Activated CD8-positive, alpha-beta T cell treated with anti-CD3 and anti-CD28 coated beads for 36 hours (primary cell): ENCODE results near the gene FBXO15. TPM values are rescaled to one million over a fixed set of nuclear protein-coding genes. Genes with fewer than 3 reads are reported as not detected.

Experiments
- ATAC-seq: fragments of 200-7000 bp; cut with Tn5 transposase; one replicate; pipeline ENCODE4 v1.10.0; 2021; ENCODE audit warnings: mild to moderate bottlenecking, moderate library complexity
- CTCF ChIA-PET: fragments of 350-600 bp; sonication (Branson Sonifier 250); formaldehyde crosslinking; loops from one replicate; lab custom pipeline; 2021; ENCODE audit warnings: antibody characterized with exemption; lab: Charles Lee
- POLR2A ChIA-PET: fragments of 350-600 bp; sonication (Branson Sonifier 250); formaldehyde crosslinking; loops from one replicate; lab custom pipeline; 2021; ENCODE audit warnings: antibody characterized with exemption; lab: Charles Lee
- DNase-seq: peaks from one replicate; pipeline ENCODE4 v3.0.0-alpha.2; 2020
- H3K27ac Mint-ChIP-seq: one replicate; pipeline ENCODE4 v1.8.0; 2021; ENCODE audit warnings: mild to moderate bottlenecking, mixed read lengths
- H3K27me3 Mint-ChIP-seq: one replicate; pipeline ENCODE4 v1.8.0; 2021; ENCODE audit warnings: mixed read lengths
- H3K36me3 Mint-ChIP-seq: one replicate; pipeline ENCODE4 v1.8.0; 2021; ENCODE audit warnings: low read depth, mixed read lengths
- H3K4me1 Mint-ChIP-seq: one replicate; pipeline ENCODE4 v1.8.0; 2021; ENCODE audit warnings: low read depth, mixed read lengths
- H3K4me3 Mint-ChIP-seq: one replicate; pipeline ENCODE4 v1.8.0; 2021; ENCODE audit warnings: mild to moderate bottlenecking, moderate library complexity, mixed read lengths
- H3K9me3 Mint-ChIP-seq: one replicate; pipeline ENCODE4 v1.8.0; 2021; ENCODE audit warnings: mixed read lengths
- intact Hi-C: fragments of 100-400 bp; cut with micrococcal nuclease; formaldehyde crosslinking; loops from one replicate; pipeline ENCODE4 v1.10.0; 2022
- total RNA-seq, 2 experiments: library from RNA; stranded (reverse); gene quantifications; one replicate each; pipeline ENCODE4 v1.2.3, GENCODE V29; 2021
- TF ChIP-seq, protein P1 (sequence below): fragments of 200-600 bp; IDR thresholded peaks from one replicate; pipeline ENCODE4 v1.8.0; 2022; ENCODE audit warnings: antibody characterized with exemption, mild to moderate bottlenecking

Gene FBXO15
- total RNA-seq, 2 experiments from 2014 or later, result 2.1 TPM

DNA sequence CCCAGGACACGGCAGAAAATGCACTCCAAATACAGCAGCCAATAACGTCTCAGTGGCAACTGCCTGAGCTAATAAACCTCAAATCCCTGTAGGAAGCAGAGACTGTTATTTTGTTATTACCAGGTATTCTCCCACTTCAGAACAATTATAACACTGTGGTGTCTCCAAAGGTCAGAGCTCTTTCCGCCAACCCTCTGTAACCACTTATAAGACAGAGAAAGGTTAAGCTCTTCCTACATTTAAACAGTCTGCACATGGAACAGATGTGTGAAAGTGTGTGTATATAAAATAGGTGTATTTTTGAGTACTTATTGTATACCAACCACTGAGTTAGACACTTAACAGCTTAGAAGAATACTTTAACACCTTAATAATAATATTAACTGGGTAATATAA is 64.1 kb downstream of the FBXO15 start:
- Mint-ChIP-seq H3K4me3 (peak overlapping the region; percentile 65), H3K36me3 (peaks cover 1% of the 10 kb centered on the region), H3K4me1 (peaks cover 20% of the 10 kb centered on the region), H3K9me3 (peaks cover 1% of the 10 kb centered on the region), H3K27ac (peak overlapping the region; percentile 98), H3K27me3 (no peaks in the 10 kb centered on the region)
- POLR2A ChIA-PET, result interaction anchor here (0.6 to 2.6 kb wide), 7 partner anchors 10 to 252 kb away, joined by 3 to 24 read pairs (median 6); no protein-coding TSS in a partner anchor
- CTCF ChIA-PET, result interaction anchor here (0.8 to 2.9 kb wide), 15 partner anchors 8 to 73 kb away, joined by 3 to 35 read pairs (median 13); no protein-coding TSS in a partner anchor
- TF ChIP-seq, protein P1, sequence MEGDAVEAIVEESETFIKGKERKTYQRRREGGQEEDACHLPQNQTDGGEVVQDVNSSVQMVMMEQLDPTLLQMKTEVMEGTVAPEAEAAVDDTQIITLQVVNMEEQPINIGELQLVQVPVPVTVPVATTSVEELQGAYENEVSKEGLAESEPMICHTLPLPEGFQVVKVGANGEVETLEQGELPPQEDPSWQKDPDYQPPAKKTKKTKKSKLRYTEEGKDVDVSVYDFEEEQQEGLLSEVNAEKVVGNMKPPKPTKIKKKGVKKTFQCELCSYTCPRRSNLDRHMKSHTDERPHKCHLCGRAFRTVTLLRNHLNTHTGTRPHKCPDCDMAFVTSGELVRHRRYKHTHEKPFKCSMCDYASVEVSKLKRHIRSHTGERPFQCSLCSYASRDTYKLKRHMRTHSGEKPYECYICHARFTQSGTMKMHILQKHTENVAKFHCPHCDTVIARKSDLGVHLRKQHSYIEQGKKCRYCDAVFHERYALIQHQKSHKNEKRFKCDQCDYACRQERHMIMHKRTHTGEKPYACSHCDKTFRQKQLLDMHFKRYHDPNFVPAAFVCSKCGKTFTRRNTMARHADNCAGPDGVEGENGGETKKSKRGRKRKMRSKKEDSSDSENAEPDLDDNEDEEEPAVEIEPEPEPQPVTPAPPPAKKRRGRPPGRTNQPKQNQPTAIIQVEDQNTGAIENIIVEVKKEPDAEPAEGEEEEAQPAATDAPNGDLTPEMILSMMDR, result no peak
- intact Hi-C loops, result loop anchor here (5.0 kb wide), 1 partner anchor 34 kb away; no protein-coding TSS in a partner anchor
- peak; percentile 45 for ATAC-seq
- no peak for DNase-seq

DNA sequence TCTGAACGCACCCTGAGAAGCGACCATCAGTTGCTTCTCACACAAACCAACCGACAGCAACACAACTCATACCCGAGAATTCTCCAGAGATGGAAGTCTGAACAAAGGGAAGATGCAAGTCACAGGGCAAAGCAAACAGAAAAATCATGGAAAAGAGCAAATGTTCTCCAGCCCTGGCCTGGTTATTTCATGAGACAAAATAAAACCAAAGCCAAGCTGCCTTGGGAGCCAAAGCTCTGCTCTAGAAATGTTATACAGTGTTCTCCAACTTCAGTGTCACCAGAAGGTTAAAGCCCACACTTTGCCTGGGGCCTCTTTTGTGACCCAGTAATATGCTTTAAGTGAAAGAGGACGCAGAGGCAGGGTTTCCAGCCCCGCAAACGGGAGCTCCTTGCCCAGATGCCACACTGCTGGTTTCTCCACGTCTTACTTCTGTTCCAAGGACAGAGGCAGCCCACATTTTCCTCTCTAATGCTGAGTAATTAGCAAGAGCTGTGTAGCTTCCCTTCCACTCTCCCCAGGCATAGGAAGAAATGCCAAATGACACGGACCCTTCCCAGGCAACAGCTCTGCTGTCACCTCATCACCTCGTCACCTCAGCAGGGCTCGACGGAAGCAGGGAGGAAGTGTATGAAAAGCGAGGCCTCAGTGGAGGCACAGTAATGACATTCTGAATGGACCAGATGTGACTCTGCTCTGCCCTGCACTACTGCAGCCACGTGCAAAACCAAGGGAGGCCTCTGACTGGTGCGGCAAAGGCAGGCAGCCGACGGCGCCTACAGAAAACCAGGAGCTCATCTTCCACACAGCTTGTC is 64.7 kb downstream of the FBXO15 start:
- H3K27ac Mint-ChIP-seq, result peak overlapping the region; percentile 98
- H3K4me3 Mint-ChIP-seq, result peak overlapping the region; percentile 65
- peaks cover 20% of the 10 kb centered on the region for H3K4me1 Mint-ChIP-seq
- peak; percentile 68 for DNase-seq
- intact Hi-C loops, result loop anchor here (5.0 kb wide), 1 partner anchor 34 kb away; no protein-coding TSS in a partner anchor
- ChIA-PET POLR2A (interaction anchor here (0.6 to 2.6 kb wide), 7 partner anchors 9 to 253 kb away, joined by 3 to 24 read pairs (median 6); no protein-coding TSS in a partner anchor), CTCF (interaction anchor here (0.7 to 2.9 kb wide), 26 partner anchors 9 to 469 kb away, joined by 3 to 35 read pairs (median 6); no protein-coding TSS in a partner anchor)
- peaks cover 1% of the 10 kb centered on the region for H3K36me3 Mint-ChIP-seq
- H3K27me3 Mint-ChIP-seq, result no peaks in the 10 kb centered on the region
- TF ChIP-seq, protein P1, result peak; percentile 9
- no peaks in the 10 kb centered on the region for H3K9me3 Mint-ChIP-seq
- peak; percentile 77 for ATAC-seq

DNA sequence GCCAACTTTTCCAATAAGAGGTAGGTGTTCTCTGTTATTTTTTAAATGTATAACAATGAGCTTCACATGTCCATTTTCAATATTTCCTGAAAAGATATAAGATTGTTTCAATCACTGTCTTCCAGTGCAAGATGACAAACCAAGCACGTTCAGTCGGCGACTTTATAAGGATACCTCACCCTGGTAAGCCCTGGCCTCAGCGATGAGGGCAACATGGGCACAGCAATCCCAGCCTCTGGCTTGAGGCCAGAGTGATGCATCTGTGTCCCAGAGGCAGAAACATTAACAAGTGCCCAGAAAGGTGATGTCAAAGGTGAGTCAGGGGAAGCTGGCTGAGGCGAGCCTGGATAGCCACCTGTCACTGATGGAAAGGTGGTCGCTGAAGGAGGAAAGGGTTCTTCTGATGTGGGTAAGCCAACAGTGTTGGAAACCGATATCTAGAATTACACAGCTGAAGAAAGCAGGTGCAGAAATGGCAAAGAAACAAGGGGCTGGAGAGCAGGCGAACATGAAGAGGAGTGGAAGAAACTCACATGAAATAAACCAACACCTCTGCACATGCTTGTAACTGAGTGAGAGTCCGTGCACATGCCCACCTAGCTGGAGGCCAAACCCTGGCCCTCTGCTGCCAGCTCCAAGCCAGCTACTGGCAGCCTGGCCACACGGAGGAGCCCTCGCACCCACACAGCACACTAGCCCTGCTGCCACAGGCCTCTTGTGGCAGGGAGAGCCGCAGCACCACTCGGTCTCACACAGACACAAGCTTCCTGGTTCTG is 65.5 kb downstream of the FBXO15 start:
- ChIA-PET POLR2A (interaction anchor here (1.3 to 2.6 kb wide), 6 partner anchors 8 to 58 kb away, joined by 3 to 24 read pairs (median 6); no protein-coding TSS in a partner anchor), CTCF (interaction anchor here (0.6 to 2.9 kb wide), 28 partner anchors 9 to 470 kb away, joined by 3 to 35 read pairs (median 5); no protein-coding TSS in a partner anchor)
- TF ChIP-seq, protein P1, result peak; percentile 69
- H3K9me3 Mint-ChIP-seq, result no peaks in the 10 kb centered on the region
- intact Hi-C loops, result loop anchor here (5.0 kb wide), 1 partner anchor 35 kb away; no protein-coding TSS in a partner anchor
- H3K4me1 Mint-ChIP-seq, result peaks cover 20% of the 10 kb centered on the region
- H3K4me3 Mint-ChIP-seq, result peak overlapping the region; percentile 65
- no peaks in the 10 kb centered on the region for H3K27me3 Mint-ChIP-seq
- ATAC-seq (peak; percentile 90), DNase-seq (peak; percentile 84)
- peaks cover 1% of the 10 kb centered on the region for H3K36me3 Mint-ChIP-seq
- H3K27ac Mint-ChIP-seq, result peak overlapping the region; percentile 98

DNA sequence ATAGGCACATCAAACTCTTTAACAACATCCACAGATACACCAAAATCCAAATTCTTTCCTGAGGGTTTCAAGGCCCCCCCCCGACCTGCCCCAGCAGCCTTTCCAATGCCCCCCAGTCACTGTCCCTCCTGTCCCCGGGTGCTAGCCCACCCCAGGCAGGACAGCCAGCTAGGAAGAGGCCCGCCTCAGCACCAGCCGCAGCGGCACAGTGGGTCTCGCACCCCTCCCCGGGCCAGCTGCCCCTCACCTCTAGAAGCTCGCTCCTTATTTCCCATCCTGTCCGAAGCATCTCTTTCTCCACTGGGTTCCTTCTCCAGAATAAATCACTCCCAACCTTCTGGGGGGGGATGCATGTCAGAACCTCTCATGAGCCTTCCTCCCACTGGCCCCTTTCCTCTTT is 69.4 kb downstream of the FBXO15 start:
- Mint-ChIP-seq H3K4me3 (no peak overlapping the region), H3K27ac (no peak overlapping the region)
- POLR2A ChIA-PET, result no interaction called here

More for the DNA sequence above, 69.4 kb downstream of the FBXO15 start:
- ATAC-seq, result no peak
- Mint-ChIP-seq H3K36me3 (peaks cover 1% of the 10 kb centered on the region), H3K27me3 (no peaks in the 10 kb centered on the region), H3K9me3 (no peaks in the 10 kb centered on the region), H3K4me1 (peaks cover 12% of the 10 kb centered on the region)
- DNase-seq, result no peak
- CTCF ChIA-PET, result no interaction called here
- TF ChIP-seq, protein P1, result no peak
- intact Hi-C loops, result no loop called here
